CD4-positive, alpha-beta T cell treated with Interleukin-17A for 1 hour (primary cell): ENCODE measurements around the gene GPR161.
"Not testable (repeated sequence)": the region's sequence is repeated elsewhere in the genome, so short reads cannot be mapped to it uniquely, and the experiment has no call there.

ENCODE experiments used
- DNase-seq: peaks from one replicate; pipeline ENCODE4 v3.0.0-alpha.2; 2020

GPR161 gene

GRCh38 chr1:168136709-168137514 is at the start of gene GPR161:
GPR161 (minus strand) TSS chr1:168136930; CDS start chr1:168104850, 32,080 bp downstream.
- DNase-seq = peak; percentile 19

GRCh38 chr1:168181063-168181720 is 44.5 kb upstream of the GPR161 start:
- not testable (repeated sequence) for DNase-seq

GRCh38 chr1:168180148-168180524 is 43.4 kb upstream of the GPR161 start:
- peak; percentile 7 for DNase-seq

- peak; percentile 12 for DNase-seq
These were observed 42.9 kb upstream of the GPR161 start for GRCh38 chr1:168179438-168180147.

GRCh38 chr1:168178638-168179437 is 42.1 kb upstream of the GPR161 start, which contains the start of gene TIPRL:
TIPRL (plus strand) TSS chr1:168178962; CDS start chr1:168179078, 116 bp downstream.
- DNase-seq = peak; percentile 95

- DNase-seq = no peak
These were observed 41.5 kb upstream of the GPR161 start for GRCh38 chr1:168178227-168178637.

GRCh38 chr1:168172250-168172915 is 35.7 kb upstream of the GPR161 start:
- DNase-seq = no peak

GRCh38 chr1:168170564-168171508 is 34.1 kb upstream of the GPR161 start:
- DNase-seq = no peak

GRCh38 chr1:168167806-168168205 is 31.1 kb upstream of the GPR161 start:
- no peak for DNase-seq

GRCh38 chr1:168164771-168165170 is 28.0 kb upstream of the GPR161 start:
- DNase-seq = no peak

GRCh38 chr1:168163670-168164069 is 26.9 kb upstream of the GPR161 start:
- DNase-seq = no peak

- DNase-seq = no peak
These were observed 24.7 kb upstream of the GPR161 start for GRCh38 chr1:168161459-168161858.

- no peak for DNase-seq
These were observed 23.2 kb upstream of the GPR161 start for GRCh38 chr1:168159979-168160378.

GRCh38 chr1:168159251-168159650 is 22.5 kb upstream of the GPR161 start:
- no peak for DNase-seq

GRCh38 chr1:168157638-168158037 is 20.9 kb upstream of the GPR161 start:
- DNase-seq = no peak

- no peak for DNase-seq
These were observed 19.2 kb upstream of the GPR161 start for GRCh38 chr1:168155910-168156309.

GRCh38 chr1:168154707-168155106 is 18.0 kb upstream of the GPR161 start:
- not testable (repeated sequence) for DNase-seq

GRCh38 chr1:168151935-168152334 is 15.2 kb upstream of the GPR161 start:
- DNase-seq = no peak

- DNase-seq = no peak
These were observed 13.6 kb upstream of the GPR161 start for GRCh38 chr1:168150283-168150682.

- no peak for DNase-seq
These were observed 12.2 kb upstream of the GPR161 start for GRCh38 chr1:168148916-168149315.

GRCh38 chr1:168146626-168147025 is 9.9 kb upstream of the GPR161 start:
- DNase-seq = no peak
